ENCODE data around the gene RUNX3.

GRCh38 chr1:24949331-24949881 is 19.3 kb upstream of the RUNX3 start:
- no peak for TF ChIP-seq EP300 (IDR thresholded peaks at IDR 0.05)
- TF ChIP-seq CTCF (IDR thresholded peaks at IDR 0.05) = no peak
- TF ChIP-seq POLR2A (IDR thresholded peaks at IDR 0.05) = no peak
